H1 (cell line): ENCODE measurements around the gene LMOD2.

Source experiments
- ATF2 ChIP-seq: IDR thresholded peaks from 2 replicates; pipeline ENCODE4 v1.6.1; 2012; ENCODE audit warnings: low read length, inconsistent platforms
- CBX5 ChIP-seq: fragments of 300-800, 300-1000 bp; sonication (generic); IDR thresholded peaks from 2 replicates; pipeline ENCODE4 v1.7.1; 2016; ENCODE audit warnings: antibody characterized with exemption, low read length, low read depth
- CHD2 ChIP-seq: IDR thresholded peaks from 2 replicates; pipeline ENCODE4 v1.6.1; 2012; ENCODE audit warnings: low read length, improper control_type of control experiment
- CREB1 ChIP-seq: IDR thresholded peaks from 2 replicates; pipeline ENCODE4 v1.6.1; 2012; ENCODE audit warnings: inconsistent platforms
- CTCF ChIP-seq, 3 experiments: IDR thresholded peaks; 1 replicate in 2 of 3; 2 replicates in 1 of 3; pipeline versions ENCODE4 v1.5.1 to v1.6.1; 2011; ENCODE audit warnings: low read length in 3 of 3, mild to moderate bottlenecking in 3 of 3, inconsistent platforms in 2 of 3, low read depth in 1 of 3, moderate library complexity in 1 of 3; ENCODE audit not compliant: insufficient read depth in 1 of 3; ENCODE audit errors: control extremely low read depth in 1 of 3
- EGR1 ChIP-seq: IDR thresholded peaks from 2 replicates; pipeline ENCODE4 v1.6.1; 2011; ENCODE audit warnings: low read depth, low read length, borderline replicate concordance
- EP300 ChIP-seq, 2 experiments: IDR thresholded peaks; 1 replicate in 1 of 2; 2 replicates in 1 of 2; pipeline ENCODE4 v1.6.1; 2011 to 2012; ENCODE audit warnings: low read depth in 2 of 2, low read length in 2 of 2, mild to moderate bottlenecking in 2 of 2, borderline replicate concordance in 1 of 2, inconsistent platforms in 1 of 2, moderate library complexity in 1 of 2
- EZH2 ChIP-seq: fragments of 200-600 bp; sonication (generic); IDR thresholded peaks from 2 replicates; pipeline ENCODE4 v1.7.1; 2012; ENCODE audit warnings: low read depth, mild to moderate bottlenecking, moderate library complexity, low read length, inconsistent platforms; ENCODE audit not compliant: severe bottlenecking
- GTF2F1 ChIP-seq: IDR thresholded peaks from 2 replicates; pipeline ENCODE4 v1.6.1; 2012; ENCODE audit warnings: low read depth, low read length, improper control_type of control experiment, borderline replicate concordance
- POLR2A ChIP-seq, 2 experiments: IDR thresholded peaks; 1 replicate in 1 of 2; 2 replicates in 1 of 2; pipeline ENCODE4 v1.6.1; 2011; ENCODE audit warnings: low read depth in 2 of 2, low read length in 2 of 2, mild to moderate bottlenecking in 2 of 2; ENCODE audit errors: control extremely low read depth in 1 of 2
- POLR2AphosphoS5 ChIP-seq: IDR thresholded peaks from 2 replicates; pipeline ENCODE4 v1.6.1; 2011; ENCODE audit warnings: low read depth, low read length
- SP1 ChIP-seq: IDR thresholded peaks from 2 replicates; pipeline ENCODE4 v1.6.1; 2011; ENCODE audit warnings: low read depth, low read length
- TAF1 ChIP-seq: IDR thresholded peaks from 2 replicates; pipeline ENCODE4 v1.6.1; 2011; ENCODE audit warnings: mild to moderate bottlenecking, low read depth, low read length
- TCF12 ChIP-seq: IDR thresholded peaks from 2 replicates; pipeline ENCODE4 v1.6.1; 2011; ENCODE audit warnings: low read depth, mild to moderate bottlenecking, low read length

GRCh38 chr7:123712619-123713018 lies 57.0 kb downstream of the LMOD2 start:
- no peak for TF ChIP-seq CTCF (IDR thresholded peaks at IDR 0.05; ENCODE audit: control extremely low read depth in 1 of 3, insufficient read depth in 1 of 3, low read depth in 1 of 3, low read length in 3 of 3)
- no peak for TF ChIP-seq CHD2
- no peak for TF ChIP-seq EGR1
- TF ChIP-seq TCF12: no peak
- no peak for TF ChIP-seq POLR2AphosphoS5
- TF ChIP-seq TAF1: no peak
- TF ChIP-seq EZH2: no peak
- no peak for TF ChIP-seq CBX5
- no peak for TF ChIP-seq EP300 (IDR thresholded peaks at IDR 0.05; ENCODE audit: borderline replicate concordance in 1 of 2, low read depth in 2 of 2, low read length in 2 of 2)
- no peak for TF ChIP-seq SP1
- TF ChIP-seq ATF2: no peak
- TF ChIP-seq POLR2A (IDR thresholded peaks at IDR 0.05; ENCODE audit: control extremely low read depth in 1 of 2, low read depth in 2 of 2, low read length in 2 of 2): no peak
- TF ChIP-seq GTF2F1: no peak
- TF ChIP-seq CREB1: no peak
